H1 (cell line): ENCODE results near the gene SLFN12L.

ENCODE experiments used
- BCL11A ChIP-seq, 2 experiments: IDR thresholded peaks; one replicate each; pipeline ENCODE4 v1.6.1; 2011; ENCODE audit warnings: low read depth in 2 of 2, low read length in 2 of 2, mild to moderate bottlenecking in 2 of 2
- CTCF ChIP-seq, 3 experiments: IDR thresholded peaks; 1 replicate in 2 of 3; 2 replicates in 1 of 3; pipeline versions ENCODE4 v1.5.1 to v1.6.1; 2011; ENCODE audit warnings: low read length in 3 of 3, mild to moderate bottlenecking in 3 of 3, inconsistent platforms in 2 of 3, low read depth in 1 of 3, moderate library complexity in 1 of 3; ENCODE audit not compliant: insufficient read depth in 1 of 3; ENCODE audit errors: control extremely low read depth in 1 of 3
- MAX ChIP-seq: IDR thresholded peaks from 2 replicates; pipeline ENCODE4 v1.6.1; 2012; ENCODE audit warnings: inconsistent platforms

GRCh38 chr17:35529866-35530265 is 7.6 kb downstream of the SLFN12L start:
- TF ChIP-seq MAX: no peak
- TF ChIP-seq BCL11A (IDR thresholded peaks at IDR 0.05; ENCODE audit: low read depth in 2 of 2, low read length in 2 of 2): no peak
- TF ChIP-seq CTCF (IDR thresholded peaks at IDR 0.05; ENCODE audit: control extremely low read depth in 1 of 3, insufficient read depth in 1 of 3, low read depth in 1 of 3, low read length in 3 of 3): no peak
